ENCODE results near the gene PCSK5. TPM values are rescaled to one million over a fixed set of nuclear protein-coding genes. Genes with fewer than 3 reads are reported as not detected.
"Not testable (repeated sequence)": the region's sequence is repeated elsewhere in the genome, so short reads cannot be mapped to it uniquely, and the experiment has no call there.

PCSK5 gene
- total RNA-seq, 2 donors from 2014 or later: 2.4 to 32.2 TPM

- H3K36me3 ChIP-seq: no peaks in the 10 kb centered on the region
- 83% methylated on average over 2 of the region's 2 CpGs for WGBS
- intact Hi-C loops (cut with DNase I): no loop called here
These were observed 469.3 kb downstream of the PCSK5 start for GRCh38 chr9:76359766-76360165.

GRCh38 chr9:76362332-76363031, 472.0 kb downstream of the PCSK5 start:
- H3K4me3 ChIP-seq; H3K27ac ChIP-seq; H3K27me3 ChIP-seq (replicated peaks; ENCODE audit: insufficient read depth); intact Hi-C loops (cut with DNase I); H3K9me3 ChIP-seq; H3K36me3 ChIP-seq; DNase-seq (ENCODE audit: low spot score); H3K4me1 ChIP-seq (replicated peaks): not testable (repeated sequence)
- WGBS: 75% methylated on average over 16 of the region's 16 CpGs

More at GRCh38 chr9:76359766-76360165, 469.3 kb downstream of the PCSK5 start:
- no peak for DNase-seq (ENCODE audit: low spot score)
- Histone ChIP-seq H3K27ac (no peak overlapping the region), H3K9me3 (no peaks in the 10 kb centered on the region), H3K4me3 (no peak overlapping the region), H3K27me3 (replicated peaks; ENCODE audit: insufficient read depth) (no peaks in the 10 kb centered on the region), H3K4me1 (replicated peaks) (no peaks in the 10 kb centered on the region)
- TF ChIP-seq CTCF (IDR thresholded peaks at IDR 0.05): no peak
- TF ChIP-seq POLR2AphosphoS5 (IDR thresholded peaks at IDR 0.05): no peak
- no peak for TF ChIP-seq POLR2A (IDR thresholded peaks at IDR 0.05)

GRCh38 chr9:76363032-76363395, 472.5 kb downstream of the PCSK5 start:
- Histone ChIP-seq H3K4me3 (no peak overlapping the region), H3K9me3 (no peaks in the 10 kb centered on the region), H3K27me3 (replicated peaks; ENCODE audit: insufficient read depth) (no peaks in the 10 kb centered on the region), H3K36me3 (no peaks in the 10 kb centered on the region), H3K27ac (no peak overlapping the region), H3K4me1 (replicated peaks) (no peaks in the 10 kb centered on the region)
- no peak for DNase-seq (ENCODE audit: low spot score)
- intact Hi-C loops (cut with DNase I): no loop called here
- TF ChIP-seq POLR2AphosphoS5 (IDR thresholded peaks at IDR 0.05) (no peak), CTCF (IDR thresholded peaks at IDR 0.05) (no peak), POLR2A (IDR thresholded peaks at IDR 0.05) (no peak)
- 88% methylated on average over 3 of the region's 3 CpGs for WGBS

GRCh38 chr9:76365028-76365427, 474.6 kb downstream of the PCSK5 start:
- Histone ChIP-seq H3K4me1 (replicated peaks) (no peaks in the 10 kb centered on the region), H3K4me3 (no peak overlapping the region), H3K27ac (no peak overlapping the region), H3K9me3 (no peaks in the 10 kb centered on the region), H3K27me3 (replicated peaks; ENCODE audit: insufficient read depth) (no peaks in the 10 kb centered on the region), H3K36me3 (no peaks in the 10 kb centered on the region)
- intact Hi-C loops (cut with DNase I): no loop called here
- DNase-seq (ENCODE audit: low spot score): no peak
- TF ChIP-seq POLR2AphosphoS5 (IDR thresholded peaks at IDR 0.05) (no peak), CTCF (IDR thresholded peaks at IDR 0.05) (no peak), POLR2A (IDR thresholded peaks at IDR 0.05) (no peak)
- 38% methylated on average over 1 of the region's 1 CpG for WGBS

DNA sequence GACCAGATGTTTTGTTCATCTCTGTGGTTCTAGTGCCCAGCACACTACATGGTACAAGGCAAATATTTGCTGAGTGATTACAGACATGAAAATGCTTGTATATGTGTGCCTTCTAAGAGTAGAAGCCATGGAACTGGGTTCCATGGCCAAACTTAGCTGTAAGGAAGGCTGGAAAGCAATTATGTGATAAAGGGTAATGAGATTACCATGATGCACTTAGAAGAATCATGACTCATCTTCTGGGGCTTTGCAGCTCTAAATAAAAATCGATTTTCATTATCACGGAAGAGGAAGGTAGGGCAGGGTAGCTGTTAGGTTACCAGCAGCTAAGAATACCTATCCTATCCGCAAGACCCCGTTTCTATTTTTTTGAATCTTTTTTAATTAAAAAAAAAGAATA, 475.8 kb downstream of the PCSK5 start:
- intact Hi-C loops (cut with DNase I): no loop called here
- no peaks in the 10 kb centered on the region for H3K36me3 ChIP-seq
- no peak for TF ChIP-seq POLR2A (IDR thresholded peaks at IDR 0.05)
- H3K27ac ChIP-seq: no peak overlapping the region
- 91% methylated on average over 4 of the region's 4 CpGs for WGBS
- H3K27me3 ChIP-seq (replicated peaks; ENCODE audit: insufficient read depth): no peaks in the 10 kb centered on the region
- H3K4me1 ChIP-seq (replicated peaks): no peaks in the 10 kb centered on the region
- DNase-seq (ENCODE audit: low spot score): no peak
- no peak overlapping the region for H3K4me3 ChIP-seq
- no peaks in the 10 kb centered on the region for H3K9me3 ChIP-seq

- Histone ChIP-seq H3K9me3 (no peaks in the 10 kb centered on the region), H3K4me1 (replicated peaks) (no peaks in the 10 kb centered on the region), H3K27me3 (replicated peaks; ENCODE audit: insufficient read depth) (no peaks in the 10 kb centered on the region), H3K27ac (no peak overlapping the region), H3K4me3 (no peak overlapping the region), H3K36me3 (no peaks in the 10 kb centered on the region)
- no peak for DNase-seq (ENCODE audit: low spot score)
- WGBS: 28% methylated on average over 4 of the region's 4 CpGs
- TF ChIP-seq CTCF (IDR thresholded peaks at IDR 0.05) (no peak), POLR2AphosphoS5 (IDR thresholded peaks at IDR 0.05) (no peak), POLR2A (IDR thresholded peaks at IDR 0.05) (no peak)
- intact Hi-C loops (cut with DNase I): no loop called here
These were observed 479.1 kb downstream of the PCSK5 start for GRCh38 chr9:76369583-76369982.

Data from prostate gland (tissue), 2 donors.